GM21526 (cell line): Measurements from ENCODE around the gene CORO6.

Experiments used
- ATAC-seq: cut with Tn5 transposase; IDR thresholded peaks from one replicate; pipeline ENCODE4 v1.9.1; 2021; ENCODE audit warnings: moderate library complexity; ENCODE audit not compliant: unreplicated experiment, low FRiP score

CORO6 gene

DNA sequence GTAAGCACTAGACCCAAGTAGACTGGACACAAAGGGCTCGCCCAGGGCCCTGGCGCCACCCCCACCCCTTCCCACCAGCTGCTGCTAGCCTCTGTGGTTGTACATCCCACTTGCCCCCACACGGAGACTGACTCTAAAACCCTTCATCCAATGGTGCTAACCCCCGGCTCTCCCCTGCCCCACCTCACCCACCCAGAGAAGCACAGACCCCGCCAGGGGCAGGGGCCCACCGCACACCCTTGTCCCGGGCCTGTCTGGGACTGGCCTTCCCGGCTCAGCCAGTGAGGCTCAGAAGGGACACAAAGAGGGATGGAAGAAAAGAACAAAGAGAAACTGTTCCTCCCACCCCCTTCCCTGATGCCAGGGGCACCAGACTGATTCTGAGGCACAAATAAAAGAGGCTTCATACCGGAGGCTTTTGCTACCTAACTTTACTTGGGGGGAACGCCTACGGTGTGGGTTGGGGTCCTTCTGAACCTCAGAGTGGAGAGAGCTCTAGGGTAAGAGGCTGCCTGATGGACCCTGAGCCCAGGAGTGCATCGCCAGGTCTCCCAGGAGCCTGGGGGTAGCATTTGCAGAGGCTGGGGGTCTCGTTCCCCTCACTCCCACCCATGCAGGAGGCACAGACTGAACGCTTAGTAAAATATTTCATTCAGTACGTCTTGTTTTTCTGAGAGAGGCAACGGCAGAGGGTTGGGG lies 8.2 kb downstream of the CORO6 start:
- no peak for ATAC-seq

DNA sequence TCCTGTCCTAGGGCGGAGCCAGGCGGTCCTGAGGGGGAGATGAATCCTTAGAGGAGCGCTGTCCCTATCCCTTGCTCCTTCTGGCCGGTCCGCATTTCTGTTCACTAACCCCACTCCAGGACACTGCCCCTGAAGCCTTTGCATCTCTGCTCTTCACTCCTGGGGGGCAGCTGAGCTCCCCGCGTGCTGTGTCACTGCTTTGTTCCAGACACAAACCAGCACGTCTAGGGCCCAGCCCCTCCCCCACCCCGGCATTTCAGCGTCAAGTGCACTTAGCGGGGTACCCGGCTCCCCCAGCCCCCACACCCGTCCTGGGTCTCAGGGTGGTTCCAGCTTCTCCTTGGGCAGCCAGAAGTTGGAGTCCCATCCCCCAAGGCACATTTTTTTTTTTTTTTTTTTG lies 8.9 kb downstream of the CORO6 start:
- no peak for ATAC-seq

DNA sequence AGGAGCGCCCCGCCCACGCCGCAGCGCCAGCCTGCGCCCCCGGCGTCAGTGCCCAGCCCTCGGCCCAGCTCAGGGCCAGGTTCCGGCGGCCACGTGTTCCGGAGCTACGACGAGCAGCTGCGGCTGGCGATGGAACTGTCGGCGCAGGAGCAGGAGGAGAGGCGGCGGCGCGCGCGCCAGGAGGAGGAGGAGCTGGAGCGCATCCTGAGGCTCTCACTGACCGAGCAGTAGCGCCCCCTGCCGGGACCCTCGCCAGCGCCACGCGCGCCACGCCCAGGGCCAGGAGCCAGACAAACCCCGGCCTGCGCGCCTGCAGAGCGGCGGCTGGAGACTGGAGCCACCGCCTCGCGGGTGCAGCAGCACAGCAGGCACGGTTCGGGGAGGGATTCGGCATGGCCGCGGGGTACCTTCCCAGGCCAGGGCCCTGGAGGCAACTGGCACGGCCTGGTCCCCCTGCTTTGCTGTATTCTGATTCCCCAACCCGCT lies 9.3 kb downstream of the CORO6 start:
- ATAC-seq = no peak

DNA sequence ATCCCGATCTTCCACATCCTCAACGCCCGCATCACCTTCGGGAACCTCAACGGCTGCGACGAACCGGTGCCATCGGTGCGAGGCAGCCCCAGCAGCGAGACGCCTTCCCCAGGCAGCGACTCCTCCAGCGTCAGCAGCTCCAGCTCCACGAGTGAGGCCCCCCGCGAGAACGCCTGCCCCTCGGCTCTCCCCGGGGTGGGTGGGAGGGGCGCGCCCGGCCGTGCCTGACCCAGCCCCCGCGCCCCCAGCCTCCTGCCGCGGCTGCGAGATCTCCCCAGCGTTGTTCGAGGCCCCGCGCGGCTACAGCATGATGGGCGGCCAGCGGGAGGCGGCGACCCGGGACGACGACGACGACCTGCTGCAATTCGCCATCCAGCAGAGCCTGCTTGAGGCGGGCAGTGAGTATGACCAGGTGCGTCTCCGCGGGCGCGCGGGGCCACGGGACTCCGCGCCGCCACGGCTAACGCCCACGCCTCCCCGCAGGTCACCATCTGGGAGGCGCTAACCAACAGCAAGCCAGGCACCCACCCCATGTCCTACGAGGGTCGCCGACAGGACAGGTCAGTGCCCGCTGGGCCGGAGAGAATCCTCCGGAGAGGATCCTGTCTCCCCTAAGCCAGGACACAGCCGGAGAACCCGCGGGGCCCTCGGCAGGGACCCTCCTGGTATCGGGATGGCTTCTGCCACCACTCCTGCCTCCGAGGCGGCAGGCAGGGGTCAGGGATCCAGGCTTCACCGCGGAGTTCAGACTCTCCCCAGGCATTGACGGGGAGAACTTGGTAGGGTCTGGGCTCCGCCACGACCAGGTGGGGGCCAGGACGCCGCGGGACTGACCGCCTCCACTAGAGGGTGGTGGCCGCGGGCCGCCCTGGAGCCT lies 10.1 kb downstream of the CORO6 start:
- ATAC-seq = no peak

DNA sequence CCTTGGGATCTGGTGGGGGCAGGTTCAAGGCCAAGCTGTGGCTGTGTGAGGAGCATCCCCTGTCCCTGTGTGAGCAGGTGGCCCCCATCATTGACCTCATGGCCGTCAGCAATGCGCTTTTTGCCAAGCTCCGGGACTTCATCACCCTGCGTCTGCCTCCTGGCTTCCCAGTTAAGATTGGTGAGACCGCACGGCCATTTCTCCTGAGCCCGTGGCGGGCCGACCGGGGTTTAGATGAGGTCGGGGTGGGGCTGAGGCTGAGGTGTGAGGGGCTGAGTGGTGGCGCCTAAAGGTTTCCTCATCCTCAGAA lies 10.7 kb downstream of the CORO6 start:
- ATAC-seq = no peak

DNA sequence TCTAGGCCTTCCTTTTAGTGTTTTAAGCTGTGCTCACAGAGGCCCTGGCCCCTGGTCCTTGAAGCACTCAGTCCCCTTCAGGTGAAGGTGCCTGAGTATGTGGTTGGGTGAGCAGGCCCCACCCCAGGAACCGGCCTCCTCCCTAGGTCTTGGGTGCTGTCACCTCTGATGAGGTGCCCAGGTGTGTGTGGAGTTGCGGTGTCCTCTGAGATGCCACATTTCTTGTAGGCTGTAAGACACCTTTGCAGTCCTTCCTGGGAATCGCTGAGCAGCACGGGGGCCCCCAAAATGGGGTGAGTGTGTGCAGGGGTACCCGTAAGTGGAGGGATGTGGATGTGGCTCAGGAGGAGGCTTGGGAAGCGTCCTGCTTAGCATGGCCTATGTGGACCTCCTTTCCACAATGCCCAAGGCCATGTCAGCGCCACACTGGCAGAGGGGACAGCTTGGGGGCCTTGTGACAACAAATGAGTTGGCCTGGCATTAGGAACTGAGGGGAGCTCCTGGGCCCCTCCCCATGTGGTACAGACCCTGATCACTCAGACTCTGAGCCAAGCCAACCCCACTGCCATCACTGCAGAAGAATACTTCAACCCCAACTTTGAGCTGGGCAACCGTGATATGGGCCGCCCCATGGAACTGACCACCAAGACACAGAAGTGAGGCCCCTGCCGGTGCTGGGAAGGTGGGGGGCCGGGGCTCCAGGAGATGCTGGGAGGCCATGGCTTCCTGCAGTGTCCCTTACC lies 11.2 kb downstream of the CORO6 start:
- ATAC-seq = no peak

DNA sequence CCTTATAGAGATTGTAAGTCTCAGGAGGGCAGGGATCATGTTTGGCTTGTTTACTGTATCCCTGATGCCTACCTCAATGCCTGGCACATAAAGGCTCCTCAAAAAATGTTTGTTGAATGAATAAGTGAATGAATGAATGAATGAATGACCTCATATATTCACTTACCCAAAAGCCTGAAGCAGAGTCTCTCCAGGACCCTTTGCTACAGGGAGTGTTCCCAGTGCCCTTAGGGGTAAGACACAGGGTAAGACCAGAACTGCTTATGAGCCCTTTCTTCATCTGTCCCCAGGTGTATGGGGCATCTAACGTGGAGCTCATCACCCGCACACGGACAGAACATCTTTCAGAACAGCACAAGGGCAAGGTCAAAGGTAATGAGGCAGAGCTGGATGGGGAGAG lies 12.3 kb downstream of the CORO6 start:
- no peak for ATAC-seq

DNA sequence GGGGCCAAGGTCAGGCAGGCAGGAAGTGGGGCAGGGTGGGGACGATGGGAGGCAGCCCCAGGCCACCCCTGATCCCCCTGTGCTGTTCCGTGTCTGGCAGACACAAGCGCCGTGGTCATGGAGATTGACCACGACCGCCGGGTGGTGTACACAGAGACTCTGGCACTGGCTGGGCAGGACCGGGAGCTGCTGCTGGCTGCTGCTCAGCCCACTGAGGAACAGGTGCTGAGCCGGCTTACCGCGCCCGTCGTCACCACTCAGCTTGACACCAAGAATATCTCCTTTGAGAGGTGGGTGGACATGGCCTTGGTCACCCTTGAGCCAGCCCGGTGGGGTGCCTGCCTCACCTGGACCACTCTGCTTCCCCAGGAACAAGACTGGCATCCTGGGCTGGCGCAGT lies 13.7 kb downstream of the CORO6 start:
- no peak for ATAC-seq

DNA sequence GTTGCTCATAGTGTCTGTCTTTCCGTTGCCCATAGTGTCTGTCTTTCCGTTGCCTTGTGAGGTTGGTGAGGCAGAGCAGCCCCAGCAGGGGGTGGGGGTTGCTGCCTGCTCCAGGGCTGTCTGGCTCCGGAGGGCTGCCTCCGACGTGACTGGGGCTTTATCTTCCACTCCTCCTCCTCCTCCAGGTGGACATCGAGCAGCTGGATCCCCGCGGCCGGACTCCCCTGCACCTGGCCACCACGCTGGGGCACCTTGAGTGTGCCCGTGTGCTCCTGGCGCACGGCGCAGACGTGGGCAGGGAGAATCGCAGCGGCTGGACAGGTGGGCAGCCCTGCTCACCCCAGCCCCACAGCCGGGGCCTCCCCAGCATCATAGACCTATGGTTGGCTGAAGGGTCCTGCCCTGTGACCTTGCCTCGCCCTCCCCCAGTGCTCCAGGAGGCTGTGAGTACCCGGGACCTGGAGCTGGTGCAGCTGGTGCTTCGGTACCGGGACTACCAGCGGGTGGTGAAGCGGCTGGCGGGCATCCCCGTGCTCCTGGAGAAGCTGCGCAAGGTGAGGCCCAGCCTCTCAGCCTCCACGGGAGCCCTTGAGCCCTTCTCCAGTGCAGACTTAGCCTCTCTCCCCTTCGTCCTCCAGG lies 15.0 kb downstream of the CORO6 start:
- ATAC-seq = no peak

DNA sequence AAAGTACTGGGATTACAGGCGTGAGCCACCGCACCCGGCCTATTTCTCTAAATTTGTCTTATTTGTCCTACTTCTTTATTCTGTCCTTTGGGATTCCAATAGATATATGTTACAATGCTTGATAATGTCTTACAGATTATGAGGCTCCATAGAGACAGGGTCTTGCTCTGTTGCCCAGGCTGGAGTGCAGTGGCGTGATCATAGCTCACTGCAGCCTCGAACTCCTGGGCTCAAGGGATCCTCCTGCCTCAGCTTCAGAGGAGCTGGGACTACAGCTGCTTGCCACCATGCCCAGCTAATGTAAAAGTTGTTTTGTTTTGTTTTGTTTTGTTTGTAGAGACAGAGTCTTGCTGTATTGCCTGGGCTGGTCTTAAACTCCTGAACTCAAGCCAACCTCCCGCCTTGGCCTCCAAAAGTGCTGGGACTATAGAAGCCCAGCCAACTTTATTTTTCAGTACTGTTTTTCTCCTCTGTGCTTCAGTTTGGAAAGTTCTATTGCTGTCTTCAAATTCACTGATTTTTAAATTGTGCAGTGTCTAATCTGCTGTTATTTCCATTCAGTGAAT lies 19.5 kb downstream of the CORO6 start:
- no peak for ATAC-seq

DNA sequence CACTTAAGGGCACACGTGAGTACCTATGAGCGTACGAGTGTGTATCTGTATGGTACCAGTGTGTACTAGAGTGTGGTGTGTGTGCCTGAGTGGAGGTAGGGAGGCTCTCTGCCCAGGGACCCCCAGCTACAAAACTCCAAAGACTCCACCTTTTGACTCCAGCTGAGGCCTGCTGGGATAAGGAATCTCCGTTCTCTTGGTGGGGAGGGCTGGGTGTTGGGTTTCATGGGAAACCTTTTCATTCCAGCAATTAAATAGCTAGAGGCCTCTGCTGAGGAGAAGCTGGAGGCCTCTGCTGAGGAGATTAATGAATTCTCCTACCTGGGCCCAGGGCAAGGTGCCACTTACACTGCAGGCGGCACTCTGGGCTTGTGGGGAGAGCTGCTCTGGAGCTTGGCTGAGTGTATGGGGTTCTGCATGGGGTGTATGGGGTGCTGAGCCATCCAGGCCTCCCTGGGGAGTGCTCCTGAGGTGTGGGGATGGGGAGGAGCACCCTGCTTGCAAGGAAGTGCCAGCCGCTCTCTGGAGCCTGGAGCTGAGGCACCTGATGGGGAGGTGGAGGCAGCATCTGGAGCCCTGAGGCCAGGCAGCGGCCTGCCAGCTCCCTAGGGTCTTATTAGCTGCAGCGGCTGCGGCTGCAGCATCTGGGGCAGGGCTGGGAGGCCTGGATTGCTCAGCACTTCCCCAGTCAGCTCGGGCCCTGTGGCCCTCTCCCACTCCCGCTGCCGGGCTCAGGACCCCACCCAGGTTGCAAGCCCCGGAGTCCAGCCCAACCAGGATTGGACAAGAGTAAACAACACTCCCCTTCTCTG lies 25.1 kb downstream of the CORO6 start:
- ATAC-seq = no peak

DNA sequence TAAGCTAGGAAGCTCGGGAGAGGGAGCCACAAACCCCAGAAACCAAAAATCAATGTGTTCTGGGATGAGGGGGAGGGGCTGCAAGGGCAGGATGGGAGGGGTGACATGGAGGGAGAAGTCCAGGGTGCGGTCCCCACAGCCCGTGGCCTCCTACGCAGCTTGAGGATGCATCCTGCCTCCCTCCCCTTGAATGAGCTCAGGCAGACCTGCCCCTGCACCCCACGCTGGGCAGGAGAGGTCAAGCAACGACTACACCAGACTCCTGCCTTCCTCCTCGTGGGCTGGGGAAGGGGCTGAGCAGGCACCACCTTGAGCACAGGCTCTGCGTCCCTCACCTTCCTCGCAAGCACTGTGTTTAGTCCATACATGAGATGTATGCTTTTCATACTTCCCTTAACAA lies 25.9 kb downstream of the CORO6 start:
- no peak for ATAC-seq

DNA sequence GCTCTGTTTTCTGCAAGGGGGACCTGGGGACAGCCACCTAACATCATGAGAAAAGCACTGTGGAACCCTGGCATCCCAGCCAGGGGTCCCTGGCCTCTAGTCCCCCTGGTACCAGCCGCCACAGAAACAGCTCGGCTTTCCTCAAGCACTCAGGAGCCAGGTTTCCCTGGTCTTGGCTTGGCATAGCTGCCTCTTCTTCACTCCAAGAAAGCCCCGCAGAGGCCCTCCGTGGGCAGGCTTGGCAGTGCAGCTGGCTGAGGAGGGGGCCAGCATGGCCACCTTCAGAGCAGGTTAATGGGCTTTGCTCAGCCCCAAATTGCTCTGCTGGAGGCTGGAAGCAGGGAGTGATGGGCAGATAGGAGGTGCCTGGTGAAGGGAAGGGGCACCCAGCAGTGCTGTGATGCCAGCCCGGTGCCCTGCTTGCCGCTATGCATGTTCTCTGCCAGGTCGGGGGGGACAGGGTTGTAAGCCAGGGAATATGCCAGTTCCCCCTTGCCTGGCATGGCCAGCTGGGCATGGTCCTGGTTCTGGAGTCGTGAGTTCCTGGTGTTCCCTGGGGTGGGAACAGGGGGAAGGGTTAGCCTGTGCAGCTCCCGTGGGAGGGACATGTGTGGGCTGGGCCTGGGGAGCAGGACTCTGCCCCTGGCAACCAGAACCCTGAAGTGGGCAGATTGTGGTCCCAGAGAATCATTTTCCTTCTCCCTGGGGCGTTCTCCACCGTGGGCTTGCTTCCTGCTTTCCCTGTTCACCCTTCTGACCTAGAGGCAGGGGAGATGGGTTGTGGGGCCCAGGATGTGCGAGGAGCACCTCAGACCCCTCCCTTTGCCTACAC lies 26.6 kb downstream of the CORO6 start:
- ATAC-seq = no peak

DNA sequence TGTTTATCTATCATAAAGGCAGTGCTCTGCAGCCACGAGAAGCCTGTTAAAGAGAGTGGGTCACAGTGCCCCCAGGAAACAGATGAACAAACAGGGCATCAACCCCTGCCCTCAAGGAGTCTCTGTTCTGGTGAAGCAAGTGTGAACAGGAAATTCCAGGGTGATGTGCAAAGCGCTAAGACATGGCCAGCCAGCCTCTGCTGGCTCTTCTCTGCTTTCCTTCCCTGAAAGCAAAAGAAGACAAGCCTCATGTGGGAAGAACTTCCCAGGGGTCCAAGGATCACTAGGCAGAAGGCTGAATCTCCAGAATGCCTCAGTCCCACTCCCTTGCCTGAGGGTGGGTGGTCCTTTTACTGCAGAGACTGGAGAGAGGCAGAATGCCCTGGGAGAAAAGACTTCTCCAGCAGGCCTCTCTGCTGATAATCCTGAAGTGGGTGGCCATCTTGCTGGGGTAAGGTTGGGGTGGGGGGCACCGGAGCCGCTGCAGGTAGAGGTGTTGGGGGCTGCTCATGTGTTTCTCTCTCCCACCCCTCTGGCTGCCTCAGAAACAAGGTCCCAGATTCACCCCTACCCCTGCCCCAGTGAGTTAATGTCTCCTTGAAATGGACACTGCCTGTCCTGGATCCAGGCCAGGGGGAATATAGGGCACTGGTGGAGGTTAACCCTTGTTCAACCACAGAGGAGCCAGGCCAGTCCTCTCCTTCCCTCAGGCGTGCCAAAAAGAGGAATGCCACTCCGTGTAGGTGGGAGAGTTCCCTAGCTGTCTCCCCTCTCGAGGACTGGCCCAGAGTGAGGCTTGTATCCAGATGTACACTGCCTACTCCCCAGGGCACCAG lies 27.4 kb downstream of the CORO6 start:
- no peak for ATAC-seq

DNA sequence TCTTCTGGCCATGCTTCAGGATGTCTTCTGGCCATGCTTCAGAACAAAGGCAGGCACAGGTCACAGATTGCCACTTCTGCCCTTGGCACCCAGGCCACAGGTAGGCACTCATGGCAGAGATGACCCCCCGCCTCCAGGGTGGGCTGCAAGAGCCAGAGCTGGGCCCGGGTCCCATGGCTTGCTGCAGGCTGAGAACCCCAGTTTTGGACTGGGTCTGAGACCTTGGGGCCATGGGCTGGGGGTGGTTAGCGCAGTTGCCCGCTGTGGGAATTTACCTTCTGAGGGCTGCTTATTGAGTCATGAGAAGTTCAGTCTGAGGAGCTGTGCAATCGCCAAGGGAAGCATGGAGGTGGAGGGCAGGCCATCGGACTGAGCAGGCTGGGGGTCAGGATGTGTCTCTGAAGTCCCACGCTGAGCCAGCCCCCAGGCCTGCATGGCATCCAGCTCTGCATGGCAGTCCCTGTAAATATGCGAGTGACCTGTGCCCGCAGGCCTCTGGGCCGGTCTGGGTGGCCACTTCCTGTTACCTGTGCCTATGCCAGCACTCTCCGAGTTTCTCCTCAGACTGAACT lies 28.1 kb downstream of the CORO6 start:
- no peak for ATAC-seq

DNA sequence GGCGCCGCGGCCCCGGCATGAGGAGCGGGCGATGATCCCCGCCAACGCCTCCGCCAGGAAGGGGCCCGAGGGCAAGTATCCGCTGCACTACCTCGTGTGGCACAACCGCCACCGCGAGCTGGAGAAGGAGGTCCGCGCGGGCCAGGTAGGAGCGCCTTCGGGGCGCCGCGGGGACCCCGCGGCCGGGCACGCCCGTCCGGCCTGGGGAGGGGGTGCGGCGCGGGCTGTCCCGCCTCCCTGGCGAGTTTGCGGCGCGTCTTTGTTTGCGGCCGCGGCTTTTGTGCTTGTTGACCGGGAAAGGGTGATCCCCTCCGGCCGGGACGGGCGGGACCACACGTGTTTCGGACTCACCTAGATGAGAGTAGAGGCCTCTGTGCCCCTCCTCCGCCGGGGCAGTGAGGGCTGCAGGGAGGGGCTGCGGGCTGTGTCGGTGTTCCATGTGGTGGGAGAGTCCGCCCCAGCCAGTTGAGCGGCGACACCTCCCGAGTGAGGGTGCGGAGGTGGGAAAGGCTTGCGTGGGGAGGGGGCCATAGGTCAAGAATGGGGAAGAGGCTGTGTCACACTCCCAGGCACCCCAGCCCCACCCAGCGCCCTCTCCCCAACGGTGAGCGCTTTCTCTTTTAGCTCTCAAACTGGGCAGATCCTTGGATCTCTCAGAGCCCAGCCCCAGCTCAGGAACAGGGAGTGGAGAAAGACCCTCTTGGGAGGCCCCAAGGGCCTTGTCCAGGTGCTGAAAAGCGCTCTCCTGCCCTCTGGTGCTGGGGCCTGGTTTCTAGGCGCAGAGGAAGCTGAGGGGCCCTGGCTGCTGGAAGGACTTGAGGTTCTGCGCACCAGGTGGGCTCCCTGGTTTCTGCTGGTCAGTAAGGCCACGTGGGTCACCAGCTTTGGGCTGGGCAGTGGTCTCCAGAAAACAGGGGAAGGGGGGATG lies 28.9 kb downstream of the CORO6 start:
- ATAC-seq = no peak
